B cell (primary cell): ENCODE results near the gene CAMKK2. TPM values are rescaled to one million over a fixed set of nuclear protein-coding genes. Genes with fewer than 3 reads are reported as not detected.

Experiments used
- ATAC-seq: fragments of 200-7000 bp; cut with Tn5 transposase; one replicate; pipeline ENCODE4 v1.10.0; 2021; ENCODE audit warnings: low read depth, mild to moderate bottlenecking, moderate number of reproducible peaks, moderate library complexity
- CTCF ChIA-PET: fragments of 350-600 bp; sonication (Branson Sonifier 250); formaldehyde crosslinking; loops from one replicate; lab custom pipeline; 2021; ENCODE audit warnings: antibody characterized with exemption, inconsistent platforms; lab: Charles Lee
- POLR2A ChIA-PET: fragments of 350-600 bp; sonication (Branson Sonifier 250); formaldehyde crosslinking; loops from one replicate; lab custom pipeline; 2021; ENCODE audit warnings: antibody characterized with exemption; lab: Charles Lee
- DNase-seq: peaks from one replicate; pipeline ENCODE4 v3.0.0; 2013
- H2AFZ ChIP-seq: 2 replicates; pipeline ENCODE4 v1.6.1; 2012; ENCODE audit warnings: mild to moderate bottlenecking, low read depth, low read length; ENCODE audit not compliant: insufficient read depth, poor library complexity, severe bottlenecking
- H3K27ac ChIP-seq, 2 donors: 1 replicate in 1 of 2; 2 replicates in 1 of 2; pipeline ENCODE4 v1.5.1; 2012 to 2013; ENCODE audit warnings: low read length in 2 of 2, mild to moderate bottlenecking in 2 of 2, moderate library complexity in 1 of 2
- H3K27me3 ChIP-seq, 4 experiments: fragments of 200-600 bp in 1 of 4; sonication (generic) in 1 of 4; replicated peaks in 1 of 4; 1 replicate in 2 of 4; 2 replicates in 2 of 4; pipeline versions ENCODE4 v1.6.1 to v1.7.0; 2013 to 2016; ENCODE audit warnings: low read length in 3 of 4, mild to moderate bottlenecking in 2 of 4, mixed read lengths in 1 of 4, moderate library complexity in 1 of 4; ENCODE audit not compliant: insufficient read depth in 4 of 4, control insufficient read depth in 3 of 4; ENCODE audit errors: control extremely low read depth in 1 of 4
- H3K36me3 ChIP-seq, 2 experiments: replicated peaks in 1 of 2; 1 replicate in 1 of 2; 2 replicates in 1 of 2; pipeline versions ENCODE4 v1.6.1 to v1.7.1; 2013; ENCODE audit warnings: low read length in 1 of 2; ENCODE audit not compliant: insufficient read depth in 2 of 2, control insufficient read depth in 1 of 2; ENCODE audit errors: control extremely low read depth in 1 of 2, extremely low read depth in 1 of 2
- H3K4me1 ChIP-seq, 2 donors: fragments of 200-600 bp in 1 of 2; sonication (generic) in 1 of 2; 1 replicate in 1 of 2; 2 replicates in 1 of 2; pipeline versions ENCODE4 v1.5.1 to v1.6.1; 2013 to 2017; ENCODE audit warnings: low read length in 2 of 2; ENCODE audit not compliant: control insufficient read depth in 2 of 2, insufficient read depth in 2 of 2
- H3K4me2 ChIP-seq: replicated peaks from 2 replicates; pipeline ENCODE3; 2012; ENCODE audit warnings: mild to moderate bottlenecking, low read depth, low read length; ENCODE audit not compliant: poor library complexity, severe bottlenecking
- H3K4me3 ChIP-seq, 5 experiments: fragments of 200-600 bp in 1 of 5; sonication (generic) in 1 of 5; 1 replicate in 3 of 5; 2 replicates in 2 of 5; pipeline versions ENCODE4 v1.5.1 to v1.7.0; 2011 to 2016; ENCODE audit warnings: low read length in 4 of 5, mild to moderate bottlenecking in 4 of 5, low read depth in 2 of 5, control low read depth in 1 of 5, moderate library complexity in 1 of 5; ENCODE audit not compliant: insufficient read depth in 1 of 5; ENCODE audit errors: control extremely low read depth in 1 of 5, extremely low read depth in 1 of 5
- H3K79me2 ChIP-seq: fragments of 200-600 bp; sonication (generic); one replicate; pipeline ENCODE4 v1.6.0; 2016; ENCODE audit warnings: low read length; ENCODE audit not compliant: control insufficient read depth, insufficient read depth
- H3K9ac ChIP-seq: fragments of 200-600 bp; sonication (generic); 2 replicates; pipeline ENCODE4 v1.6.1; 2017; ENCODE audit warnings: mild to moderate bottlenecking, low read length, moderate library complexity
- H3K9me3 ChIP-seq, 3 donors: one replicate each; pipeline versions ENCODE4 v1.6.1 to v1.7.1; 2013; ENCODE audit warnings: low read length in 2 of 3; ENCODE audit not compliant: control insufficient read depth in 2 of 3, insufficient read depth in 1 of 3; ENCODE audit errors: control extremely low read depth in 1 of 3
- H4K20me1 ChIP-seq: 2 replicates; pipeline ENCODE4 v1.6.0; 2012; ENCODE audit warnings: mild to moderate bottlenecking, low read length; ENCODE audit not compliant: insufficient read depth, control insufficient read depth, poor library complexity, severe bottlenecking
- H3K27ac Mint-ChIP-seq: one replicate; pipeline ENCODE4 v1.8.0; 2021; ENCODE audit warnings: mixed read lengths
- H3K27me3 Mint-ChIP-seq: one replicate; pipeline ENCODE4 v1.8.0; 2021; ENCODE audit warnings: mixed read lengths
- H3K4me1 Mint-ChIP-seq: one replicate; pipeline ENCODE4 v1.8.0; 2021; ENCODE audit warnings: mixed read lengths
- H3K4me3 Mint-ChIP-seq: one replicate; pipeline ENCODE4 v1.8.0; 2021; ENCODE audit warnings: mixed read lengths
- H3K9me3 Mint-ChIP-seq: one replicate; pipeline ENCODE4 v1.8.0; 2022; ENCODE audit warnings: mixed read lengths; ENCODE audit not compliant: insufficient read depth
- EZH2 ChIP-seq: IDR thresholded peaks from 2 replicates; pipeline ENCODE4 v1.6.1; 2012; ENCODE audit warnings: borderline replicate concordance, low read depth, mild to moderate bottlenecking, moderate library complexity, low read length; ENCODE audit not compliant: insufficient read depth, poor library complexity, severe bottlenecking
- WGBS: methylation state at CpG from one replicate; pipeline ENCODE4 v1.1.5; 2013; ENCODE audit warnings: missing lambda C conversion rate; ENCODE audit not compliant: insufficient coverage; 5-methylcytosine and 5-hydroxymethylcytosine counted together
- intact Hi-C: fragments of 100-400 bp; cut with micrococcal nuclease; formaldehyde crosslinking; loops from one replicate; pipeline ENCODE4 v1.10.0; 2022
- polyA minus RNA-seq: library from RNA; depleted of rRNA, polyadenylated mRNA; stranded (reverse); fragments of >200 nt; gene quantifications from 2 replicates; pipeline ENCODE4 v1.2.3, GENCODE V29; 2012
- polyA plus RNA-seq: library from polyadenylated mRNA; depleted of rRNA; stranded (reverse); fragments of >200 nt; gene quantifications from 2 replicates; pipeline ENCODE4 v1.2.3, GENCODE V29; 2012
- total RNA-seq, 2 donors: library from RNA; stranded (reverse); fragments of 120-200 nt in 1 of 2; gene quantifications; 1 replicate in 1 of 2; 2 replicates in 1 of 2; pipeline versions ENCODE4 v1.2.3 to v1.2.4, GENCODE V29; 2013 to 2022
- TF ChIP-seq, protein P1 (sequence below): fragments of 200-600 bp; IDR thresholded peaks from one replicate; pipeline ENCODE4 v1.8.0; 2022; ENCODE audit warnings: antibody characterized with exemption, mild to moderate bottlenecking

Gene CAMKK2
- total RNA-seq (17.1 and 22.0 TPM in 2 replicates), polyA plus RNA-seq (9.3 and 9.7 TPM in 2 replicates), polyA minus RNA-seq (9.6 and 11.0 TPM in 2 replicates)
- total RNA-seq (2013), result 7.8 TPM

GRCh38 chr12:121296618-121297434, at the start of gene CAMKK2:
Gene CAMKK2 (minus strand): TSS chr12:121296709. CDS start chr12:121274526, 22,183 bp downstream.
- Histone ChIP-seq H3K4me3 (peak within 1 kb of the TSS; percentile 70 to 89 (median 85)), H3K27ac (peak within 1 kb of the TSS; percentile 34 to 62), H3K36me3 (no peaks in the 10 kb centered on the region), H3K9me3 (no peaks in the 10 kb centered on the region), H4K20me1 (peaks cover 5% of the 10 kb centered on the region), H3K9ac (peak within 1 kb of the TSS; percentile 91), H3K79me2 (peaks cover 28% of the 10 kb centered on the region), H3K4me1 (peaks cover 15 to 30% of the 10 kb centered on the region in 2 donors), H3K27me3 (no peaks in the 10 kb centered on the region), H2AFZ (peak within 1 kb of the TSS; percentile 97), H3K4me2 (peak within 1 kb of the TSS; percentile 100)
- Mint-ChIP-seq H3K27ac (peak within 1 kb of the TSS; percentile 84), H3K4me1 (peaks cover 26% of the 10 kb centered on the region), H3K9me3 (no peaks in the 10 kb centered on the region), H3K4me3 (peak within 1 kb of the TSS; percentile 90), H3K27me3 (no peaks in the 10 kb centered on the region)
- ChIA-PET CTCF (interaction anchor here (0.7 to 1.0 kb wide), 2 partner anchors 8 to 69 kb away, joined by 3 read pairs; no protein-coding TSS in a partner anchor), POLR2A (no interaction called here)
- WGBS, result under 1% methylated on average over 92 of the region's 104 CpGs
- DNase-seq (peak; percentile 94), ATAC-seq (peak; percentile 87)
- intact Hi-C loops, result loop anchor here (1.0 to 2.0 kb wide), 2 partner anchors 56 to 170 kb away; no protein-coding TSS in a partner anchor
- TF ChIP-seq, protein P1, sequence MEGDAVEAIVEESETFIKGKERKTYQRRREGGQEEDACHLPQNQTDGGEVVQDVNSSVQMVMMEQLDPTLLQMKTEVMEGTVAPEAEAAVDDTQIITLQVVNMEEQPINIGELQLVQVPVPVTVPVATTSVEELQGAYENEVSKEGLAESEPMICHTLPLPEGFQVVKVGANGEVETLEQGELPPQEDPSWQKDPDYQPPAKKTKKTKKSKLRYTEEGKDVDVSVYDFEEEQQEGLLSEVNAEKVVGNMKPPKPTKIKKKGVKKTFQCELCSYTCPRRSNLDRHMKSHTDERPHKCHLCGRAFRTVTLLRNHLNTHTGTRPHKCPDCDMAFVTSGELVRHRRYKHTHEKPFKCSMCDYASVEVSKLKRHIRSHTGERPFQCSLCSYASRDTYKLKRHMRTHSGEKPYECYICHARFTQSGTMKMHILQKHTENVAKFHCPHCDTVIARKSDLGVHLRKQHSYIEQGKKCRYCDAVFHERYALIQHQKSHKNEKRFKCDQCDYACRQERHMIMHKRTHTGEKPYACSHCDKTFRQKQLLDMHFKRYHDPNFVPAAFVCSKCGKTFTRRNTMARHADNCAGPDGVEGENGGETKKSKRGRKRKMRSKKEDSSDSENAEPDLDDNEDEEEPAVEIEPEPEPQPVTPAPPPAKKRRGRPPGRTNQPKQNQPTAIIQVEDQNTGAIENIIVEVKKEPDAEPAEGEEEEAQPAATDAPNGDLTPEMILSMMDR, result peak; percentile 52
- TF ChIP-seq EZH2, result no peak
